Breast epithelium (tissue), 3 donors: ENCODE results near the gene PDSS2.

Source experiments
- CTCF ChIP-seq, 3 donors: fragments of 450-650 bp; IDR thresholded peaks; one replicate each; pipeline ENCODE4 v1.5.1; 2016 to 2017; ENCODE audit warnings: antibody characterized with exemption in 3 of 3, mild to moderate bottlenecking in 3 of 3, moderate library complexity in 3 of 3
- POLR2AphosphoS5 ChIP-seq, 3 donors: sonication (generic); formaldehyde crosslinking; IDR thresholded peaks; one replicate each; pipeline ENCODE4 v1.6.1; 2017; ENCODE audit warnings: antibody characterized with exemption in 3 of 3

GRCh38 chr6:107132330-107132954 lies 326.9 kb downstream of the PDSS2 start:
- TF ChIP-seq CTCF (IDR thresholded peaks at IDR 0.05) (peak in 1 of 3 donors; percentile 20), POLR2AphosphoS5 (IDR thresholded peaks at IDR 0.05) (no peak)
